ENCODE results near the gene SYNGR3. TPM values are rescaled to one million over a fixed set of nuclear protein-coding genes. Genes with fewer than 3 reads are reported as not detected.

SYNGR3 gene
- total RNA-seq, 1 experiment from 2014 or later, result 4.3 TPM

- Histone ChIP-seq H4K20me1 (ENCODE audit: insufficient read depth) (peaks cover 4% of the 10 kb centered on the region; the same call in 1 of the 2 replicates), H3K4me3 (no peak overlapping the region), H2AFZ (no peak overlapping the region), H3F3A (ENCODE audit: insufficient read depth, low read depth) (peaks cover 9% of the 10 kb centered on the region; the same call in 1 of the 2 replicates), H3K36me3 (ENCODE audit: low read depth) (no peaks in the 10 kb centered on the region), H3K79me2 (ENCODE audit: low read depth) (0 out of 2 replicates have a peak, but pooled peaks cover 4% of the 10 kb centered on the region), H3K4me1 (replicated peaks; ENCODE audit: insufficient read depth) (peaks cover 18% of the 10 kb centered on the region), H3K9me2 (ENCODE audit: insufficient read depth) (no peaks in the 10 kb centered on the region), H3K4me2 (no peak overlapping the region), H3K9me3 (ENCODE audit: insufficient read depth, low read depth) (no peaks in the 10 kb centered on the region), H3K27ac (no peak overlapping the region), H3K27me3 (ENCODE audit: insufficient read depth, low read depth) (no peaks in the 10 kb centered on the region)
- no TSS peak for BruUV-seq (replicated peaks)
- intact Hi-C loops (cut with micrococcal nuclease; ENCODE audit: unreplicated experiment), result no loop called here
- TF ChIP-seq CTCF (conservative IDR thresholded peaks at IDR 0.05) (no peak), EZH2 (IDR thresholded peaks at IDR 0.05; ENCODE audit: low read depth) (no peak)
- DNase-seq, result no peak
- ChIA-PET CTCF (no interaction called here), POLR2A (ENCODE audit: unreplicated experiment) (interaction anchor here (0.6 kb wide), 1 partner anchor 122 kb away, joined by 5 read pairs; no protein-coding TSS in a partner anchor)
Measured at GRCh38 chr16:2029350-2029749, 39.6 kb downstream of the SYNGR3 start.

GRCh38 chr16:2030036-2030435 lies 40.3 kb downstream of the SYNGR3 start:
- peaks cover 4% of the 10 kb centered on the region; the same call in 1 of the 2 replicates for H4K20me1 ChIP-seq (ENCODE audit: insufficient read depth)
- no peaks in the 10 kb centered on the region for H3K9me3 ChIP-seq (ENCODE audit: insufficient read depth, low read depth)
- no peak for TF ChIP-seq CTCF (conservative IDR thresholded peaks at IDR 0.05)
- no peak for TF ChIP-seq EZH2 (IDR thresholded peaks at IDR 0.05; ENCODE audit: low read depth)
- H3K4me2 ChIP-seq, result no peak overlapping the region
- H3F3A ChIP-seq (ENCODE audit: insufficient read depth, low read depth), result peaks cover 9% of the 10 kb centered on the region; the same call in 1 of the 2 replicates
- H3K27ac ChIP-seq, result no peak overlapping the region
- no peaks in the 10 kb centered on the region for H3K36me3 ChIP-seq (ENCODE audit: low read depth)
- H3K9me2 ChIP-seq (ENCODE audit: insufficient read depth), result no peaks in the 10 kb centered on the region
- no peaks in the 10 kb centered on the region for H3K27me3 ChIP-seq (ENCODE audit: insufficient read depth, low read depth)
- peaks cover 18% of the 10 kb centered on the region for H3K4me1 ChIP-seq (replicated peaks; ENCODE audit: insufficient read depth)
- ChIA-PET POLR2A (ENCODE audit: unreplicated experiment) (interaction anchor here (0.6 kb wide), 1 partner anchor 121 kb away, joined by 5 read pairs; no protein-coding TSS in a partner anchor), CTCF (no interaction called here)
- BruUV-seq (replicated peaks), result no TSS peak
- no peak overlapping the region for H3K4me3 ChIP-seq
- H3K79me2 ChIP-seq (ENCODE audit: low read depth), result 0 out of 2 replicates have a peak, but pooled peaks cover 4% of the 10 kb centered on the region
- H2AFZ ChIP-seq, result no peak overlapping the region
- no peak for DNase-seq
- intact Hi-C loops (cut with micrococcal nuclease; ENCODE audit: unreplicated experiment), result no loop called here

GRCh38 chr16:2031081-2031577 lies 41.4 kb downstream of the SYNGR3 start:
- ChIA-PET POLR2A (ENCODE audit: unreplicated experiment) (no interaction called here), CTCF (no interaction called here)
- H3K4me3 ChIP-seq, result no peak overlapping the region
- no peak overlapping the region for H3K4me2 ChIP-seq
- no peaks in the 10 kb centered on the region for H3K27me3 ChIP-seq (ENCODE audit: insufficient read depth, low read depth)
- TF ChIP-seq CTCF (conservative IDR thresholded peaks at IDR 0.05), result no peak
- TF ChIP-seq EZH2 (IDR thresholded peaks at IDR 0.05; ENCODE audit: low read depth), result no peak
- BruUV-seq (replicated peaks), result no TSS peak
- peaks cover 18% of the 10 kb centered on the region for H3K4me1 ChIP-seq (replicated peaks; ENCODE audit: insufficient read depth)
- no peaks in the 10 kb centered on the region for H3K9me2 ChIP-seq (ENCODE audit: insufficient read depth)
- intact Hi-C loops (cut with micrococcal nuclease; ENCODE audit: unreplicated experiment), result no loop called here
- H4K20me1 ChIP-seq (ENCODE audit: insufficient read depth), result peaks cover 4% of the 10 kb centered on the region; the same call in 1 of the 2 replicates
- H3K9me3 ChIP-seq (ENCODE audit: insufficient read depth, low read depth), result no peaks in the 10 kb centered on the region
- H3K79me2 ChIP-seq (ENCODE audit: low read depth), result 0 out of 2 replicates have a peak, but pooled peaks cover 4% of the 10 kb centered on the region
- H3K36me3 ChIP-seq (ENCODE audit: low read depth), result no peaks in the 10 kb centered on the region
- DNase-seq, result no peak
- H3F3A ChIP-seq (ENCODE audit: insufficient read depth, low read depth), result peaks cover 9% of the 10 kb centered on the region; the same call in 1 of the 2 replicates
- H3K27ac ChIP-seq, result no peak overlapping the region
- H2AFZ ChIP-seq, result no peak overlapping the region

All from PC-9 (cell line).